ENCODE measurements around the gene DAD1.

DAD1 gene

GRCh38 chr14:22601996-22602395 lies 13.0 kb upstream of the DAD1 start (continued):
- no peak for TF ChIP-seq KLF9 (tag by site-specific recombination; IDR thresholded peaks at IDR 0.05; ENCODE audit: low read depth)
- no peak for TF ChIP-seq AEBP2 (tag by site-specific recombination; IDR thresholded peaks at IDR 0.05; ENCODE audit: borderline replicate concordance)
- no peak for TF ChIP-seq ZNF19 (tag by site-specific recombination; IDR thresholded peaks at IDR 0.05; ENCODE audit: low read depth)
- TF ChIP-seq ZNF155 (tag by site-specific recombination; IDR thresholded peaks at IDR 0.05), result no peak
- no peak for TF ChIP-seq ZNF624 (tag by site-specific recombination; IDR thresholded peaks at IDR 0.05)
- TF ChIP-seq ZNF600 (tag by site-specific recombination; IDR thresholded peaks at IDR 0.05), result no peak
- TF ChIP-seq ZNF341 (tag by site-specific recombination; IDR thresholded peaks at IDR 0.05; ENCODE audit: low read depth), result no peak
- no peak for TF ChIP-seq GLI2 (tag by site-specific recombination; IDR thresholded peaks at IDR 0.05; ENCODE audit: borderline replicate concordance, low read depth)
- TF ChIP-seq ZSCAN30 (tag by site-specific recombination; IDR thresholded peaks at IDR 0.05), result no peak

- 0 out of 2 replicates have a peak, but pooled peaks cover 2% of the 10 kb centered on the region for H3K4me1 ChIP-seq (ENCODE audit: control insufficient read depth, insufficient read depth, low read length)
- H3K4me3 ChIP-seq (ENCODE audit: low read depth, low read length), result no peak overlapping the region
- no peaks in the 10 kb centered on the region for H3K9me3 ChIP-seq (ENCODE audit: control insufficient read depth, insufficient read depth, low read depth, low read length)
- H3K27ac ChIP-seq (ENCODE audit: extremely low read depth, low read depth, low read length), result no peak overlapping the region
- TF ChIP-seq ZBTB44 (tag by site-specific recombination; IDR thresholded peaks at IDR 0.05) (no peak), SP7 (tag by site-specific recombination; IDR thresholded peaks at IDR 0.05) (no peak), PRDM2 (tag by site-specific recombination; IDR thresholded peaks at IDR 0.05; ENCODE audit: borderline replicate concordance) (no peak), ZBTB10 (tag by site-specific recombination; IDR thresholded peaks at IDR 0.05) (no peak), ZNF501 (tag by site-specific recombination; IDR thresholded peaks at IDR 0.05) (no peak), KLF17 (tag by site-specific recombination; IDR thresholded peaks at IDR 0.05) (no peak)
- peaks cover 0 to 51% of the 10 kb centered on the region in 2 experiments; a peak in 2 of 3 replicates for H3K36me3 ChIP-seq (ENCODE audit: control insufficient read depth in 2 of 2, insufficient read depth in 1 of 2, low read length in 2 of 2)
- CTCF ChIA-PET, result interaction anchor here (0.5 to 1.1 kb wide), 2 partner anchors 31 to 56 kb away, joined by 3 read pairs; no protein-coding TSS in a partner anchor
- POLR2A ChIA-PET, result no interaction called here
These were observed 12.4 kb upstream of the DAD1 start for GRCh38 chr14:22601456-22601855.
